ENCODE data around the gene KCNQ1.

The KCNQ1 gene

DNA sequence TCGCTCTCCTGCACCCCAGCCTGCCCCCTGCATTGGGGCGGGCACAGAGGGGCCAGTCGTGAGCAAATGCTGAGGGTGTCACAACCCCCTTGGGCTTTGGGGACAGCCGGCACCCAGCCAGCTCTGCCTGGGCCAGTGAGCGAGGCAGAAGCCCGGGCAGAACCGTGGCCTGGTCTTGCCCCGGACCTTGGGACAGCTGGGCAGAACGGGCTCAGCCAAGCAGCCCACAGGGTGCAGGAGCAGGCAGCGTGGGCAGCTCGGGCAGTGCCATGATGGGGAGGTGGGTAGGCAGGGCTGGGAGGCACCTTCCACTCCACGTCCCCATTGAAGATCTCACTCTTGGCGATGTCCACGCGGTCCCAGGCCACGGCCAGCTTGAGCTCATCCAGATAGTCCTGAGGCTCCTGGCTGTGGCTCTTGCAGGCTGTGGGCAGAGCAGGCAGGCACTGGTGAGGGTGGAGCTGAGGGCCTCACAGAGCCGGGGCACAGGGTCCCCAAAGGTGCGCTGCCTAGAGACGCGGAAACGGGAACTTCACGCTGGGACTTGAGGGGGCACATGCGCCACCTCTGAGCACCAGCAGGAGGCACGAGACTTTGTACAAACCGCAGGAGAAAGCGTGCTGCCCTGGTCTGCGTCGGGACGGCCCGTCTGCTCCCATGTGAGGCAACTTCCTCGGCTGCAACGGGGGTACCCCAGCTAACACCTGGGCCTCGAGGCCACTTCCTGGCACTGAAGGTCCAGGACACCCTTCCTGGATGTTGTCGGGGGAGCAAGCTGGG is 29.0 kb upstream of the KCNQ1 start:
- DNase-seq (ENCODE audit: low read depth): no peak
- TF ChIP-seq, protein P1, sequence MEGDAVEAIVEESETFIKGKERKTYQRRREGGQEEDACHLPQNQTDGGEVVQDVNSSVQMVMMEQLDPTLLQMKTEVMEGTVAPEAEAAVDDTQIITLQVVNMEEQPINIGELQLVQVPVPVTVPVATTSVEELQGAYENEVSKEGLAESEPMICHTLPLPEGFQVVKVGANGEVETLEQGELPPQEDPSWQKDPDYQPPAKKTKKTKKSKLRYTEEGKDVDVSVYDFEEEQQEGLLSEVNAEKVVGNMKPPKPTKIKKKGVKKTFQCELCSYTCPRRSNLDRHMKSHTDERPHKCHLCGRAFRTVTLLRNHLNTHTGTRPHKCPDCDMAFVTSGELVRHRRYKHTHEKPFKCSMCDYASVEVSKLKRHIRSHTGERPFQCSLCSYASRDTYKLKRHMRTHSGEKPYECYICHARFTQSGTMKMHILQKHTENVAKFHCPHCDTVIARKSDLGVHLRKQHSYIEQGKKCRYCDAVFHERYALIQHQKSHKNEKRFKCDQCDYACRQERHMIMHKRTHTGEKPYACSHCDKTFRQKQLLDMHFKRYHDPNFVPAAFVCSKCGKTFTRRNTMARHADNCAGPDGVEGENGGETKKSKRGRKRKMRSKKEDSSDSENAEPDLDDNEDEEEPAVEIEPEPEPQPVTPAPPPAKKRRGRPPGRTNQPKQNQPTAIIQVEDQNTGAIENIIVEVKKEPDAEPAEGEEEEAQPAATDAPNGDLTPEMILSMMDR (IDR thresholded peaks at IDR 0.05; ENCODE audit: insufficient read depth, low read depth, low read length, missing control alignments): no peak
- H3K4me3 ChIP-seq (ENCODE audit: low read length): no peak overlapping the region

DNA sequence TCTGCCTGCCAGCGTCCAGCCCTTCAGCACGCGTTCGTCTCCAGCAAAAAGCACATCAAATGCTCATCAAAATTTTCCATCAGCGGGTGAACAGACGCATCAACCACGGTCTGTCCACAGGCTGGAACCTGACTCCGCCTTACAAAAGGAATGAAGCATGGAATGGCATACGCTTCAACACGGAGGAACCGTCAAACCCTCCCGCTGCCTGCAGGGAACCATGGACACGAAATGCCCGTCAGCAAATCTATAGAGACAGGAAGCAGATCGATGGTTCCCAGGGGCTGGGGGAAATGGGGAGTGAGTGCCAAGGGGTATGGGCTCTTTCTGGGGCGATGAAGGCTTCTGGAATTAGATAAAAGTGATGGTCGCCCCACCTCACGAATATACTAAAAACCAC is 28.0 kb upstream of the KCNQ1 start:
- TF ChIP-seq, protein P1 (IDR thresholded peaks at IDR 0.05; ENCODE audit: insufficient read depth, low read depth, low read length, missing control alignments): no peak
- no peak overlapping the region for H3K4me3 ChIP-seq (ENCODE audit: low read length)
- DNase-seq (ENCODE audit: low read depth): no peak

DNA sequence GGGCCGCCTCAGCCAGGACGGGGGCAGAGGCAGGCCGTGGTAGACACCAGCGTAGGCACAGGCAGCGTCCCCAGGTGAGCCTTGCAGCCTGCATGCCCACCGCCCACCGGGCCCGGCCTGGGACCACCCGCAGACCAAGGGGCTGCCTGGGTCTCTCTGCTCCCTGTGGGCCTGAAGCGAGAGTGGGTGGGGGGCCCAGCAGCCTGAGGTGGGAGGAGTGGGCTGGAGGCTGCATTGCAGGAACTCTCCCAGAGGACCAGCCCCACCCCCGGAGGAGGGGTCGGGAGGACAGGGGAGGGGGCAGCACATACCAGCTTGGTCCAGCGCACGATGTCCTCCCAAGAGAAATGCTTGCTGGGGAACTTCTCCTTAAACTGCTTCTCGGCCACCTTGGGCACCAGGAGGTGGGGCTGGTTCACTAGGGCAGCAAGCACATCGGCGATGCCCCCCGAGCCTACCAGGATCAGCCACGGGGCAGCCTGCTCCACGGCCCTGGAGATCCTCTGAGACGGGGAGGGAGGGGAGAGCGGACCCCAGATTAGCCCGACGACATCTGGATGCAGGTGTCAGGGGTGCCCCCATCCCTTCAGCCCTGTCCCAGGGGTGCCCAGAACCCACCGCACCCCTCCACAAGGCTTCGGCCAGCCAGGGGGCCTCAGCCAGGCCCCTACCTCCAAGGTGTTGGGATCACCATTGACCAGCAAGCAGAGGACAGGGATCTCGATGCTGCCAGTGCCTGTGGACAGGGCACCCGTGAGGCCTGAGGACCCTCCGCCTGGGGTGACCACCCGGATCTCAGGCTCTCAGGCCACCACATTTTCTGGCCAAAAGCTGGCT is 26.7 kb upstream of the KCNQ1 start:
- H3K4me3 ChIP-seq (ENCODE audit: low read length): no peak overlapping the region
- TF ChIP-seq, protein P1 (IDR thresholded peaks at IDR 0.05; ENCODE audit: insufficient read depth, low read depth, low read length, missing control alignments): no peak
- no peak for DNase-seq (ENCODE audit: low read depth)

DNA sequence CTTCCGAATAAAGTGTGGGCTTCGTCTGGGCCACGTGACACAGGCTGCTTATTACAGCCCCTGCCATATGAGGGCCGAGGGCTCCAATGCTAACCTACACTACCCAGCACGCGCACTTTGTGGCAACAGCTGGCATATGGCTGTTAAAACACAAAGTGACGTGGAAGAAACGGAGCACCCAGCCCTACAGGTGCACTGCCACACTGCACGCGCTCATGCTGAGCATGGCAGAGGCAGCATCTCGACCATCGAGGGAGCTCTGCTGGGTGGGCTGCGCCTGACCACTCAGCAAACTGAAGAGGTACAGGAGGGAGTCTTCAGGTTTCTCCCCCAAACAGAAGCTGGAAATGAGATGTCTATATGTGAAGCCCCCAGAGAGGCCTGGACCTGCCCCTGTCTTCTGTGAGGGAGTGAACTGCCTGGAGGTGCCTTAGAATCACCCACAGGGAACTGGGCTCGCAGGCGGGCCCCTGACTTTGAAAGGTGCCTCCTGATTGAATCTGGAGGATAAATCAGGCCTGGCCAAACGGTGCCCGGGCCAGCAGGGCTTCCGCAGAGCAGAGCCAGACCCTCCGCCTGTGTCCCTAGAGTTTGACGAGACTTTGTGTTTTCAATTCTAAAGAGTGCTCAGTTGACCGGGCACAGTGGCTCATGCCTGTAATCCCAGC is 26.0 kb upstream of the KCNQ1 start:
- TF ChIP-seq, protein P1 (IDR thresholded peaks at IDR 0.05; ENCODE audit: insufficient read depth, low read depth, low read length, missing control alignments): no peak
- DNase-seq (ENCODE audit: low read depth): no peak
- H3K4me3 ChIP-seq (ENCODE audit: low read length): no peak overlapping the region

DNA sequence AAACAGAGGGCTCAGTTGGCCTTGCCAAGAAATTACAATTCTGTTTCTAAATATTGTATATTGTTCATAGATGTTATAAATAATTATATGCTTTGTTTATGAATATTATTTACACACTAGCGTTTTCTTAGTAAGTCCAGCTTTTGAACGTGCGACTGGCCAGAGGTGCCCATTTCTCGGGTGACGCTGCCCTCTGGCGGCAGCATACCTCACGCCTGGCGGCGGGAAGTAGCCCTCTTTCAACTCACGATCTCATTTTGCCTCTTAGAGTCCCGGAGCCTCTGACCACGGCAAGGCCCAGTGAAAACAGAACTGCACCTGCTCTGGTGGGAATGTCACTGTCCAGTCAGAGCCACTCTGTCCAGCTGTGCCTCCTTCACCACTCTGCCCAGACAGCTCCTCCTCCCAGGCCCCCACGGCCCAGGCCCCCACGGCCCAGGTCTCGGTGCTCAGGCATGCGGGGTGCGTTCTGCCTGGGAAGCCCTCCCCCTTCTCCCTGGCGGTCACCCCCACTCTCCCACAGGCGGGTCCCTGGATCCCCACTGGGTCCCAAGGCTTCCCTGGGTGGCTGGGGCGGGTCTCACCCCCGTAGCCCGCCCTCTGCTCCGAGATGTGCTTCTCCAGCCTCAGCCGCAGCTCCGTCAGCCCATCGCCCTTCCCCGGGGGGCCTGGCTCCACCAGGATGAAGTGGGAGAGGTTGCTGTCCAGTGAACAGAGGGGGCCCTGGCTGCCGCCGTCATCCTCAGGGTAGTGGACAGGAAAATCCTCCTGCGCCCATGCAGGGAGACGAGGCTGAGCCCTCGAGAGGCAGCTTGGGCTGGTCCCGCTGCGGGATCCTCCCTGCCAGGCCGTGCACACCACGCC is 24.9 kb upstream of the KCNQ1 start:
- TF ChIP-seq, protein P1 (IDR thresholded peaks at IDR 0.05; ENCODE audit: insufficient read depth, low read depth, low read length, missing control alignments): peak; percentile 88
- DNase-seq (ENCODE audit: low read depth): peak; percentile 76
- no peak overlapping the region for H3K4me3 ChIP-seq (ENCODE audit: low read length)

Data from epithelial cell of esophagus (primary cell).